ENCODE results near the gene NEMP2. TPM values are rescaled to one million over a fixed set of nuclear protein-coding genes. Genes with fewer than 3 reads are reported as not detected.

Gene NEMP2
- total RNA-seq, 1 donor from 2014 or later: 15.0 TPM

DNA sequence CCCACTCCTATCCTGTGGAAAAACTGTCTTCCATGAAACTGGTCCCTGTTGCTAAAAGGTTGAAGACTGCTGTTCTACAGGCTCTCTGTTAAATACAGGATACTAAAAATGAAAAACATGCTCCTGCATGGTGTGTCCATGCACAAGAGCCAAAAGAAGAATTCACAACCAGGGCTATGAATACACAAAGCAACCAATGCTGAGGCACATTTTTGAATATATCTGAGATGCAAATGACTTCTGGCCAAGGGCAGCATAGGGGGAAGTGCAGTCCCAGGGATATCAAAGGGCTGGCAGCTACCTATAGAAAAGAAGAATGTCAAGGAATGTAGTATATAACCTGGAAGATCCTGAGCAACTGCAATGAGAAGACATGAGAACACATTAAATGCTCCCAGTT is 6.6 kb downstream of the NEMP2 start:
- H3K4me3 ChIP-seq (ENCODE audit: low read depth, low read length): no peak overlapping the region
- no peak for TF ChIP-seq CTCF (conservative IDR thresholded peaks at IDR 0.05; ENCODE audit: low read depth, low read length)
- DNase-seq (ENCODE audit: low read depth): no peak

DNA sequence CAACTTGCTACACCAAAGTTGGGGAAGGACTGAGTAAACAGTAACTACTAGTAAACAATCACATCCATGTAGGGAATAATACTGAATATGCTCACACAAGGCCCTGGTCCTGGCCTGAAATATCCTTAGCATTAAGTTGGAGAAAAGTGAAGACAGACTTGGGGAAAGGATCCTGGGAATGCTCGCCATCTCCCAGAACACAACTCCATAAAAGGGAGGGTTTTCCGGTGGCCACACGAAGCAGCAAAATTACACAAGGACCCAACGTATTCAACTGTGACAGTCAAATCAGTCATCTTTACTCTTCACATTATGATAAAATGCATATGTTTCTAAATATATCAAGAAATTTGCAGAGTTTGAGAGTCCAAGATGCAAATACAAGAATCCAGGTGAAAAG is 7.3 kb downstream of the NEMP2 start:
- H3K4me3 ChIP-seq (ENCODE audit: low read depth, low read length): no peak overlapping the region
- no peak for TF ChIP-seq CTCF (conservative IDR thresholded peaks at IDR 0.05; ENCODE audit: low read depth, low read length)
- DNase-seq (ENCODE audit: low read depth): no peak

- DNase-seq (ENCODE audit: low read depth): no peak
- no peak for TF ChIP-seq CTCF (conservative IDR thresholded peaks at IDR 0.05; ENCODE audit: low read depth, low read length)
- H3K4me3 ChIP-seq (ENCODE audit: low read depth, low read length): no peak overlapping the region
These were observed 8.3 kb downstream of the NEMP2 start for GRCh38 chr2:190526105-190526750.

- no peak for TF ChIP-seq CTCF (conservative IDR thresholded peaks at IDR 0.05; ENCODE audit: low read depth, low read length)
- DNase-seq (ENCODE audit: low read depth): no peak
- H3K4me3 ChIP-seq (ENCODE audit: low read depth, low read length): no peak overlapping the region
These were observed 9.6 kb downstream of the NEMP2 start for GRCh38 chr2:190524928-190525327.

- no peak for DNase-seq (ENCODE audit: low read depth)
- no peak overlapping the region for H3K4me3 ChIP-seq (ENCODE audit: low read depth, low read length)
- TF ChIP-seq CTCF (conservative IDR thresholded peaks at IDR 0.05; ENCODE audit: low read depth, low read length): no peak
These were observed 14.4 kb downstream of the NEMP2 start for GRCh38 chr2:190519975-190520767.

DNA sequence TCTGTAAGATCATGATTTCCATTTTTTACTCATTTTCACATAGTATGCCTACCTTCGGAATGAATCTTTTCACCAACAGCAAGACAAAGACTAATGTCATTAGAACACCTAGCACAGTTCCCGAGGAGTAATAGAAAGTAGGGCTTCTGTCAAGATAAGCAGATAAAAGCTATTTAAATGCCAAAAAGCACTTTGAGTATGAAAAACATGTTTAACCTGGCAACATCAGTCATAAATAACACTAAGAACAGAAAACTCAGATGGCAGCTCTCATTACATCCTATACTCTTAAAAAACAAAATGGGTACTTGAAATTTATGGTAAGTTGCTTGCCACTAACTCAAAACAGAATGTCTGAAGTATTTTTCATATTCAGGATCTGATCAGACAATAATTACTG is 17.1 kb downstream of the NEMP2 start:
- DNase-seq (ENCODE audit: low read depth): no peak
- no peak overlapping the region for H3K4me3 ChIP-seq (ENCODE audit: low read depth, low read length)
- no peak for TF ChIP-seq CTCF (conservative IDR thresholded peaks at IDR 0.05; ENCODE audit: low read depth, low read length)
